ENCODE data around the gene HOMER3.

DNA sequence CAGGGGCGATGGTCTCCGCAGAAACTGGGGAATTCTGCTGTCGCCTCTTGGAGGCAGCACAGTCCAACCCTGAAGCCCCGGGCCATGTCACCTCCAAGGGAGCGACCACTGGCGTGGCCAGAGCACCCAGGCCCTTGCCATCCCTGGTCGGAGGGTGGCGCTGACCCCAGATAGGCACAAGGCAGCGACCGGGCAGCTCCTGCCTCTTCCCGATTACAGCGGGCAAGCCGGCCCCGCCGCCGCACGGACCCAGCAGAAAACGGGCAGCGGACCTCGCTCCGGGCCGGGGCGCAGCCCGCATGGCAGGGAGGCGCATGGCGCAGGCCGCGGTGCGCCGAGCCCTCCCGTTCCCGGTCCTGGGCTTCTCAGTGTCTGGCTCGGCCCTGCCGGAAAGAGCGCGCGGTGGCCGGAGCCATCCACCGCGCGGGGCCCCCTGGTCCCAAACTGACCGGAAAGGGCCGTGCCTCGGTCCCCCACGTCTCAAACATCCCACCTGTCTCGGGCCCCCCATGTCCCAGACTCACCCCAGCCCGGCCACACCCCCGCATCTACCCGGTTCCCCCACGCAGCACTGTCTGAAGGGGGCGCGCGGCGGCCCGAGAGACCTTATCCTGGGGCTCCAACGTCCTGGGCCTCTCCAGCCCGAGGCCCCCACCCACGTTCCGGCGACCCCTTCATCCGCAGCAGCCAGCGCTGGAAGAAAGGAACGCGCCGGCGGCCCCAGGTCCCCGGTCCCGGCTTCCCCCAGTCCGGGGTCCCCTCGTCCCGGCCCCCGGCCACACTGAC is 45.8 kb downstream of the HOMER3 start:
- TF ChIP-seq STAG1 (CRISPR knock-in tag; IDR thresholded peaks at IDR 0.05; ENCODE audit: borderline replicate concordance) (peak; percentile 63; the same call in 1 of the 2 replicates), ZNF140 (CRISPR knock-in tag; IDR thresholded peaks at IDR 0.05) (no peak), SPI1 (IDR thresholded peaks at IDR 0.05; ENCODE audit: borderline replicate concordance, low read depth, low read length) (no peak), NFYB (IDR thresholded peaks at IDR 0.05; ENCODE audit: extremely low read depth, insufficient read length) (no peak), SP2 (IDR thresholded peaks at IDR 0.05; ENCODE audit: extremely low read depth, low read depth, low read length, poor library complexity, severe bottlenecking) (no peak), ARHGAP35 (IDR thresholded peaks at IDR 0.05; ENCODE audit: partially characterized antibody) (no peak), FOXA1 (IDR thresholded peaks at IDR 0.05; ENCODE audit: borderline replicate concordance) (no peak), NBN (IDR thresholded peaks at IDR 0.05; ENCODE audit: low read depth) (no peak), SMC3 (conservative IDR thresholded peaks at IDR 0.05; ENCODE audit: insufficient read depth, low read depth, low read length) (0 out of 2 replicates have a peak, but pooled peaks have one; percentile 31), POLR2A (conservative IDR thresholded peaks at IDR 0.05) (no peak), EP300 (IDR thresholded peaks at IDR 0.05; ENCODE audit: low read length) (no peak), U2AF1 (optimal IDR thresholded peaks at IDR 0.05; ENCODE audit: low read depth, low read length) (no peak)
